Common myeloid progenitor, CD34-positive (primary cell): ENCODE data around the gene PALLD.

ENCODE experiments used
- CTCF ChIA-PET: fragments of 350-600 bp; sonication (Branson Sonifier 250); formaldehyde crosslinking; loops from one replicate; lab custom pipeline; 2021; ENCODE audit warnings: antibody characterized with exemption; lab: Charles Lee
- POLR2A ChIA-PET: fragments of 350-600 bp; sonication (Branson Sonifier 250); formaldehyde crosslinking; loops from one replicate; lab custom pipeline; 2021; ENCODE audit warnings: antibody characterized with exemption; lab: Charles Lee
- DNase-seq, 3 donors: peaks; one replicate each; pipeline versions ENCODE4 v3.0.0 to v3.0.0-alpha.2; 2013
- H3K27ac ChIP-seq, 2 experiments: 1 replicate in 1 of 2; 2 replicates in 1 of 2; pipeline ENCODE4 v1.7.0; 2013; ENCODE audit warnings: inconsistent platforms in 2 of 2, low read length in 2 of 2, mild to moderate bottlenecking in 2 of 2, low read depth in 1 of 2, moderate library complexity in 1 of 2; ENCODE audit not compliant: severe bottlenecking in 2 of 2, insufficient read depth in 1 of 2, poor library complexity in 1 of 2
- H3K27me3 ChIP-seq, 5 experiments: replicated peaks in 2 of 5; 1 replicate in 3 of 5; 2 replicates in 2 of 5; pipeline versions ENCODE4 v1.6.1 to v1.7.0; 2013; ENCODE audit warnings: low read length in 4 of 5, mild to moderate bottlenecking in 2 of 5, moderate library complexity in 2 of 5, inconsistent platforms in 1 of 5; ENCODE audit not compliant: insufficient read depth in 5 of 5, control insufficient read depth in 4 of 5
- H3K36me3 ChIP-seq, 4 experiments: 1 replicate in 2 of 4; 2 replicates in 2 of 4; pipeline versions ENCODE4 v1.6.1 to v1.7.0; 2013; ENCODE audit warnings: low read length in 3 of 4, control low read depth in 1 of 4, mild to moderate bottlenecking in 1 of 4; ENCODE audit not compliant: control insufficient read depth in 4 of 4, insufficient read depth in 4 of 4
- H3K4me1 ChIP-seq, 4 experiments: 1 replicate in 3 of 4; 2 replicates in 1 of 4; pipeline versions ENCODE4 v1.6.1 to v1.7.1; 2013; ENCODE audit warnings: low read length in 3 of 4, mild to moderate bottlenecking in 3 of 4, control low read depth in 1 of 4, inconsistent platforms in 1 of 4, moderate library complexity in 1 of 4; ENCODE audit not compliant: control insufficient read depth in 4 of 4, insufficient read depth in 4 of 4; ENCODE audit errors: control extremely low read depth in 1 of 4
- H3K4me3 ChIP-seq, 7 experiments: 1 replicate in 4 of 7; 2 replicates in 3 of 7; pipeline versions ENCODE4 v1.5.1 to v1.7.0; 2013; ENCODE audit warnings: mild to moderate bottlenecking in 7 of 7, low read length in 6 of 7, moderate library complexity in 6 of 7, inconsistent platforms in 2 of 7, low read depth in 2 of 7, control low read depth in 1 of 7; ENCODE audit not compliant: insufficient read depth in 4 of 7, control insufficient read depth in 1 of 7; ENCODE audit errors: extremely low read depth in 1 of 7
- H3K9me3 ChIP-seq, 5 experiments: 1 replicate in 4 of 5; 2 replicates in 1 of 5; pipeline versions ENCODE4 v1.6.1 to v1.7.1; 2013; ENCODE audit warnings: low read length in 4 of 5, mild to moderate bottlenecking in 2 of 5, inconsistent platforms in 1 of 5, low read depth in 1 of 5, moderate library complexity in 1 of 5; ENCODE audit not compliant: control insufficient read depth in 4 of 5, insufficient read depth in 2 of 5; ENCODE audit errors: control extremely low read depth in 1 of 5
- WGBS: methylation state at CpG from one replicate; pipeline ENCODE4 v1.1.5; 2013; ENCODE audit not compliant: insufficient coverage; 5-methylcytosine and 5-hydroxymethylcytosine counted together

The PALLD gene

DNA sequence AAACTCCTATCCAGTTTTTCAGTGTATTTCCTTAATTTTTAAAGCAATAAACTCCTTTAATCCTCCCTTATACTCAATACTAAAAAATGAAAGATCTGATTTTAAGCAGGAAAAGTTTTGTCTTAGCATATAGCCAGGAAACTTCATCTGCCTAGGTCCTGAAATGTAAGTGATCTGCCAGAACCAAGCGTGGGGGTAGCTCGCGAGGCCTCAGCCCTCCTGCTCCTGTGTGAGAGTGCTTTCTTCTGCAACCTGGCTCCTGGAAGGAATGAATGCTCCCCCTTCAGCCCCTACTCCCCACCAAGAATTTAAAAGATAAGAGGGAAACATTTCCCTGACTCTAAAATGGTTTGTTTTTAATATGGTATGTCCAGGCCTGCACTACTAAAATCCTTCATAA is 353.1 kb downstream of the PALLD start:
- ChIA-PET CTCF (interaction anchor here (3.1 kb wide), 1 partner anchor 16 kb away, joined by 9 read pairs; no protein-coding TSS in a partner anchor), POLR2A (no interaction called here)
- DNase-seq = no peak
- peak overlapping the region in 1 of 7 experiments; percentile 38 for H3K4me3 ChIP-seq
- WGBS = no CpG with 5 or more reads among the region's 3 CpGs
- H3K27ac ChIP-seq = no peak overlapping the region
- no peaks in the 10 kb centered on the region for H3K27me3 ChIP-seq
- H3K36me3 ChIP-seq = no peaks in the 10 kb centered on the region
- H3K9me3 ChIP-seq = no peaks in the 10 kb centered on the region
- H3K4me1 ChIP-seq = peaks cover 3 to 28% (median 11%) of the 10 kb centered on the region in 4 experiments

DNA sequence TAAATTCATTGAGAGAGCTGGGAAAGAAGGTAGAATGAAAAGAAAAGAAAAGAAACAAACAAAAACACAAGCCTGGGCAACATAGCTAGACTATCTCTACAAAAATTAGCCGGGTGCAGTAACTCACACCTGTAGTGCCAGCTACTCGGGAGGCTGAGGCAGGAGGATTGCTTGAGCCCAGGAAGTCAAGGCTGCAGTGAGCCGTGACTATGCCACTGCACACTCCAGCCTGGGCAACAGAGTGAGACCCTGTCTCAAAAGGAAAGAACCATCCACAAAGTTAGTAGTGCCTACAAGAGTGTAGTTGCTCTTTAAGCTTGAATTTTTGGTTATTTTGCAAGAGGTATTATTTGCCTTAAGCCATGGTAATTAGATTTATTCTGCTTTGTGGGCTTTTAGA is 355.5 kb downstream of the PALLD start:
- POLR2A ChIA-PET = no interaction called here
- WGBS = 97% methylated on average over 3 of the region's 3 CpGs
- H3K4me3 ChIP-seq = no peak overlapping the region
- CTCF ChIA-PET = interaction anchor here (1.0 kb wide), 1 partner anchor 16 kb away, joined by 4 read pairs; no protein-coding TSS in a partner anchor
- DNase-seq = no peak
- H3K27me3 ChIP-seq = no peaks in the 10 kb centered on the region
- H3K4me1 ChIP-seq = peaks cover 3 to 28% (median 11%) of the 10 kb centered on the region in 4 experiments
- H3K9me3 ChIP-seq = no peaks in the 10 kb centered on the region
- no peak overlapping the region for H3K27ac ChIP-seq
- no peaks in the 10 kb centered on the region for H3K36me3 ChIP-seq

DNA sequence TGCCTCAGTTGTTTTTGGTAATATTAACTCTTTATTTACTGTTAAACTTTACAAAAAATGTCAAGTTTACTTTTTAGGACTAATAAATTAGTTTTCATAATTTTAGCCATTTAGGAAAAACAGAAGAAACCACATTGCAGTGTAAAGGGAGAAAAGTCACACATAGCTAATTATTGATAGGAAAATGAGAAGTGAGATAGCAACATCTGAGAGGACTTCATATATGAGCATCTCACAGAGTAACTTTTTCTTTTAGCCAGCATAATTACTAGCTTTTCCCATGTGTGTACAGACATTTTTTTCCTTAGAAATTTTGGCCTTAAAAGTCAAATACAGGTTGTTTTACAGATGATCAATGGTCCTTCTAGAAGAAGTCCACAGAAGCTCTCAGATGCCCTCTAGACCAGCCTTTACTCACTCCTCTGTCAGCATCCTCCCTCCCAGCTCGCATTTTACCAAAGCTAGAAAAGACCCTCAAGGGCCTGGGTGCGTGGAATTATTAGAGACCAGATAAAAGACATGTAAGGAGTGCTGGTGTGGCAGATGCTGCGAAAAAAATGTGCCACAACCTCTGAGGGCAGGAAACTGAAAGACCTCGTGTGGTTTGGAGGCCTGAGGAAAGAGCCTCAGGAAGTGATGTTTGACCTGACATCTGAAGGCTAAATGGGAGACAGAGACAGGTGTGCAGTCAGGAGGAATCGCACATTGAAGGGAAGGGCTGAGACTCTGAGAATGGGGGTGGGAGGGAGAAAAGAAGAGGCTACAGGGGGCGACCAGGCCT is 356.3 kb downstream of the PALLD start:
- no peak overlapping the region for H3K27ac ChIP-seq
- no peaks in the 10 kb centered on the region for H3K27me3 ChIP-seq
- POLR2A ChIA-PET = no interaction called here
- no peak for DNase-seq
- H3K4me3 ChIP-seq = peak overlapping the region in 1 of 7 experiments; percentile 3
- CTCF ChIA-PET = interaction anchor here (1.0 to 1.8 kb wide), 3 partner anchors 8 to 16 kb away, joined by 3 to 4 read pairs (median 4); no protein-coding TSS in a partner anchor
- 28% methylated on average over 5 of the region's 6 CpGs for WGBS
- H3K9me3 ChIP-seq = no peaks in the 10 kb centered on the region
- H3K36me3 ChIP-seq = no peaks in the 10 kb centered on the region
- peaks cover 3 to 27% (median 11%) of the 10 kb centered on the region in 4 experiments for H3K4me1 ChIP-seq

DNA sequence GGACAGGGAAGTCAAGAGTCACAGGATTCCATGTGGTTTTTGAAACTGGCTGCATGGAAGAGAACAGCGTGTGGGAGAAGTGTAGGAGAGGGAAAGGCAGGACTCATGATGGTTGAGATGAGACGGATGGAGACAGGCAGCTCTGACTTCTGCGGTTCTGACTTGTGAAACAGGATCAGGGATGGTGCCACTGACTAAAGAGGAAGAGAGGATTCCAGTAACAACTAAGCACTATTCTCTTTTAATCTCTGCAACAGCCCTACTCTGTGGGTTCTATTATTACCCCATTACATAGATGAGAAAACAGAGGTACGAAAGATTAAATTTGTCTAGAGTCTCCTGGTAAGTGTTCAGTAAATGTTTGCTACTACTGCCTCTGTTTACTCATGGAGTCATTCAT is 356.9 kb downstream of the PALLD start:
- Histone ChIP-seq H3K36me3 (no peaks in the 10 kb centered on the region), H3K4me1 (peaks cover 3 to 21% (median 11%) of the 10 kb centered on the region in 4 experiments), H3K9me3 (no peaks in the 10 kb centered on the region), H3K4me3 (no peak overlapping the region), H3K27ac (no peak overlapping the region), H3K27me3 (no peaks in the 10 kb centered on the region)
- CTCF ChIA-PET = interaction anchor here (1.1 to 1.8 kb wide), 2 partner anchors 9 to 10 kb away, joined by 3 to 4 read pairs; no protein-coding TSS in a partner anchor
- 94% methylated on average over 3 of the region's 4 CpGs for WGBS
- POLR2A ChIA-PET = no interaction called here
- DNase-seq = no peak

DNA sequence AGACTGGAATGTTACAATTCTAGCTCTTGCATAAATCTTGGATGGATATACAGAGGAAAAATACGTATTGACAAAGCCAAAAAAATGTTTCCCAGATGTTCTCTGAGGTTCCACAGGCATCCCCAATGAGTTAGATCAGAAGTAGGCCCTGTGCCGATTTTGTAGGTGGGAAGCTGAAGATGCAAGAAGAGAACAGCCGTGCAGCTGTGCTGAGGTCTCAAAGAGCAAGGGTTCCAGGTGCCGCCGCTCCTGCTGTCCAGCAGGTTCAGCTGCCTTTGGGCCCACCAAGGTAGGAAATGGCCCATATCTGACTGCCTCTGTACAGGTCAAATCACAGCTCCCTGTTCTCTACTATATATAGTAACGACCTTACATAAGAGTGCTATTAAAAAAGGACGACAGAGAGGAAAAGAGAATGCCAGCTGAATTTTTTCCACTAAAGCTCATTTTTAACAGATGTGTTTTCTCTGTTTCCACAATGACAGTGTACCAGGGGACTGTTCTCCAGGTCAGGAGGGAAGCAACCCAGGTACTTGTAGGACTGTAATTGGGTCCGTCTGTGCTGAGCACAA is 357.6 kb downstream of the PALLD start:
- 100% methylated on average over 4 of the region's 8 CpGs for WGBS
- H3K27ac ChIP-seq = no peak overlapping the region
- ChIA-PET CTCF (interaction anchor here (1.0 to 1.8 kb wide), 3 partner anchors 9 to 69 kb away, joined by 3 to 4 read pairs (median 3); no protein-coding TSS in a partner anchor), POLR2A (interaction anchor here (0.6 kb wide), 1 partner anchor 721 kb away, joined by 4 read pairs; no protein-coding TSS in a partner anchor)
- DNase-seq = no peak
- H3K4me1 ChIP-seq = peaks cover 0 to 15% (median 7%) of the 10 kb centered on the region in 4 experiments
- no peaks in the 10 kb centered on the region for H3K36me3 ChIP-seq
- H3K9me3 ChIP-seq = no peaks in the 10 kb centered on the region
- no peaks in the 10 kb centered on the region for H3K27me3 ChIP-seq
- no peak overlapping the region for H3K4me3 ChIP-seq

DNA sequence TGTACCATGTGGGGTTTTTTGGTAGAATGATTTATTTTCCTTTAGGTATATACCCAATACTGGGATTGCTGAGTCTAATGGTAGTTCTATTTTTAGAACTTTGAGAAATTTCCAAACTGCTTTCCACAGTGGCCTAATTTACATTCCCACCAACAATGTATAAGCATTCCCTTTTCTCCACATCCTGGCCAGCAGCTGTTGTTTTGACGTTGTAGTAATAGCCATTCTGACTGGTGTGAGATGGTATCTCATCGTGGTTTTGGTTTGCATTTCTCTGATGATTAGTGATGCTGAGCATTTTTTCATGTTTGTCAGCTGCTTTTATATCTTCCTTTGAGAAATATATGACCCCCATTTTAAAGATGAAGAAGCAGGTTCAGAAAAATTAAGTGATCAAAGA is 359.5 kb downstream of the PALLD start:
- no peaks in the 10 kb centered on the region for H3K27me3 ChIP-seq
- no peak overlapping the region for H3K4me3 ChIP-seq
- H3K4me1 ChIP-seq = peaks cover 0 to 9% (median 7%) of the 10 kb centered on the region in 4 experiments
- POLR2A ChIA-PET = no interaction called here
- no peak overlapping the region for H3K27ac ChIP-seq
- no peaks in the 10 kb centered on the region for H3K36me3 ChIP-seq
- no peak for DNase-seq
- no CpG with 5 or more reads among the region's 2 CpGs for WGBS
- CTCF ChIA-PET = interaction anchor here (1.1 kb wide), 1 partner anchor 9 kb away, joined by 3 read pairs; no protein-coding TSS in a partner anchor
- no peaks in the 10 kb centered on the region for H3K9me3 ChIP-seq
